Large intestine (tissue), 3 donors: ENCODE data around the gene NOL8. TPM values are rescaled to one million over a fixed set of nuclear protein-coding genes. Genes with fewer than 3 reads are reported as not detected.

Experiments
- DNase-seq, 2 donors: peaks; one replicate each; pipeline versions ENCODE4 v3.0.0 to v3.0.0-alpha.2; 2013
- H3K27ac ChIP-seq: one replicate; pipeline ENCODE4 v1.5.1; 2013; ENCODE audit warnings: low read length
- H3K27me3 ChIP-seq: 2 replicates; pipeline ENCODE4 v1.6.1; 2013; ENCODE audit warnings: low read length; ENCODE audit not compliant: control insufficient read depth, insufficient read depth
- H3K36me3 ChIP-seq: 2 replicates; pipeline ENCODE4 v1.6.1; 2013; ENCODE audit warnings: low read length; ENCODE audit not compliant: control insufficient read depth, insufficient read depth
- H3K4me1 ChIP-seq: one replicate; pipeline ENCODE4 v1.6.1; 2013; ENCODE audit warnings: low read length; ENCODE audit not compliant: control insufficient read depth, insufficient read depth
- H3K4me3 ChIP-seq: one replicate; pipeline ENCODE4 v1.5.1; 2013; ENCODE audit warnings: low read length
- H3K9me3 ChIP-seq: one replicate; pipeline ENCODE4 v1.6.1; 2013; ENCODE audit warnings: mild to moderate bottlenecking, low read depth, low read length, moderate library complexity; ENCODE audit not compliant: control insufficient read depth
- WGBS: methylation state at CpG from one replicate; pipeline ENCODE4 v1.1.5; 2013; ENCODE audit warnings: low lambda C conversion rate; ENCODE audit not compliant: insufficient coverage; 5-methylcytosine and 5-hydroxymethylcytosine counted together
- polyA plus RNA-seq: library from polyadenylated mRNA; unstranded; fragments of 120-200 nt; gene quantifications from one replicate; pipeline ENCODE4 v1.2.1, GENCODE V29; 2013

Gene NOL8
- polyA plus RNA-seq, 1 donor = 38.8 TPM

- Histone ChIP-seq H3K27ac (no peak overlapping the region), H3K4me3 (no peak overlapping the region), H3K9me3 (no peaks in the 10 kb centered on the region), H3K4me1 (no peaks in the 10 kb centered on the region), H3K27me3 (no peaks in the 10 kb centered on the region), H3K36me3 (peaks cover 75% of the 10 kb centered on the region)
- 100% methylated on average over 1 of the region's 6 CpGs for WGBS
- no peak for DNase-seq
Measured at GRCh38 chr9:92275541-92275940, 49.6 kb downstream of the NOL8 start.

GRCh38 chr9:92270511-92270910 lies 54.6 kb downstream of the NOL8 start:
- DNase-seq = no peak
- no peaks in the 10 kb centered on the region for H3K27me3 ChIP-seq
- H3K9me3 ChIP-seq = no peaks in the 10 kb centered on the region
- no CpG with 5 or more reads among the region's 5 CpGs for WGBS
- H3K4me3 ChIP-seq = no peak overlapping the region
- H3K36me3 ChIP-seq = peaks cover 75% of the 10 kb centered on the region
- no peak overlapping the region for H3K27ac ChIP-seq
- no peaks in the 10 kb centered on the region for H3K4me1 ChIP-seq

- WGBS = no CpG with 5 or more reads among the region's 4 CpGs
- DNase-seq = no peak
- no peaks in the 10 kb centered on the region for H3K9me3 ChIP-seq
- H3K27me3 ChIP-seq = no peaks in the 10 kb centered on the region
- no peak overlapping the region for H3K4me3 ChIP-seq
- no peaks in the 10 kb centered on the region for H3K4me1 ChIP-seq
- peaks cover 87% of the 10 kb centered on the region for H3K36me3 ChIP-seq
- no peak overlapping the region for H3K27ac ChIP-seq
Measured at GRCh38 chr9:92266486-92266885, 58.7 kb downstream of the NOL8 start.

GRCh38 chr9:92265154-92265553 lies 60.0 kb downstream of the NOL8 start:
- WGBS = no CpG with 5 or more reads among the region's 3 CpGs
- no peaks in the 10 kb centered on the region for H3K27me3 ChIP-seq
- no peaks in the 10 kb centered on the region for H3K4me1 ChIP-seq
- H3K36me3 ChIP-seq = peaks cover 88% of the 10 kb centered on the region
- no peaks in the 10 kb centered on the region for H3K9me3 ChIP-seq
- peak; percentile 10 to 16 for DNase-seq
- no peak overlapping the region for H3K27ac ChIP-seq
- H3K4me3 ChIP-seq = no peak overlapping the region

GRCh38 chr9:92263131-92263530 lies 62.0 kb downstream of the NOL8 start:
- no peaks in the 10 kb centered on the region for H3K4me1 ChIP-seq
- H3K36me3 ChIP-seq = peaks cover 87% of the 10 kb centered on the region
- DNase-seq = no peak
- WGBS = no CpG with 5 or more reads among the region's 1 CpG
- H3K4me3 ChIP-seq = no peak overlapping the region
- H3K27ac ChIP-seq = no peak overlapping the region
- H3K27me3 ChIP-seq = no peaks in the 10 kb centered on the region
- no peaks in the 10 kb centered on the region for H3K9me3 ChIP-seq

GRCh38 chr9:92257327-92257726 lies 67.8 kb downstream of the NOL8 start:
- H3K4me3 ChIP-seq = no peak overlapping the region
- no peaks in the 10 kb centered on the region for H3K4me1 ChIP-seq
- DNase-seq = no peak
- no peaks in the 10 kb centered on the region for H3K27me3 ChIP-seq
- peaks cover 89% of the 10 kb centered on the region for H3K36me3 ChIP-seq
- H3K27ac ChIP-seq = no peak overlapping the region
- no peaks in the 10 kb centered on the region for H3K9me3 ChIP-seq
- no CpG with 5 or more reads among the region's 2 CpGs for WGBS

GRCh38 chr9:92254381-92255337 lies 70.5 kb downstream of the NOL8 start:
- H3K36me3 ChIP-seq = peaks cover 88% of the 10 kb centered on the region

GRCh38 chr9:92253656-92254055 lies 71.5 kb downstream of the NOL8 start:
- no CpG with 5 or more reads among the region's 4 CpGs for WGBS
- Histone ChIP-seq H3K4me1 (no peaks in the 10 kb centered on the region), H3K4me3 (no peak overlapping the region), H3K27me3 (no peaks in the 10 kb centered on the region), H3K9me3 (no peaks in the 10 kb centered on the region), H3K36me3 (peaks cover 83% of the 10 kb centered on the region), H3K27ac (no peak overlapping the region)
- no peak for DNase-seq

More at GRCh38 chr9:92254381-92255337, 70.5 kb downstream of the NOL8 start:
- H3K27me3 ChIP-seq = no peaks in the 10 kb centered on the region
- WGBS = 100% methylated on average over 1 of the region's 19 CpGs
- H3K27ac ChIP-seq = no peak overlapping the region
- DNase-seq = no peak
- H3K9me3 ChIP-seq = no peaks in the 10 kb centered on the region
- H3K4me3 ChIP-seq = no peak overlapping the region
- no peaks in the 10 kb centered on the region for H3K4me1 ChIP-seq

GRCh38 chr9:92247981-92248380 lies 77.2 kb downstream of the NOL8 start:
- peak; percentile 31 to 67 for DNase-seq
- H3K9me3 ChIP-seq = no peaks in the 10 kb centered on the region
- 100% methylated on average over 1 of the region's 3 CpGs for WGBS
- no peak overlapping the region for H3K4me3 ChIP-seq
- peaks cover 79% of the 10 kb centered on the region for H3K36me3 ChIP-seq
- H3K4me1 ChIP-seq = no peaks in the 10 kb centered on the region
- H3K27ac ChIP-seq = no peak overlapping the region
- H3K27me3 ChIP-seq = no peaks in the 10 kb centered on the region
